Thyroid gland (tissue), 4 donors: ENCODE results near the gene RESF1. TPM values are rescaled to one million over a fixed set of nuclear protein-coding genes. Genes with fewer than 3 reads are reported as not detected.

Experiments
- DNase-seq, 2 donors: peaks; one replicate each; pipeline ENCODE4 v3.0.0-alpha.2; 2019
- H3K27ac ChIP-seq, 3 donors: fragments of 200-600 bp; sonication (generic); 1 replicate in 2 of 3; 2 replicates in 1 of 3; pipeline ENCODE4 v1.5.1; 2016 to 2019; ENCODE audit warnings: mild to moderate bottlenecking in 1 of 3, moderate library complexity in 1 of 3
- H3K27me3 ChIP-seq: fragments of 200-600 bp; sonication (generic); one replicate; pipeline ENCODE4 v1.5.1; 2019
- H3K36me3 ChIP-seq, 2 donors: fragments of 200-600 bp; sonication (generic); one replicate each; pipeline ENCODE4 v1.5.1; 2016 to 2019
- H3K4me1 ChIP-seq, 2 donors: fragments of 200-600 bp; sonication (generic); one replicate each; pipeline ENCODE4 v1.5.1; 2017 to 2019
- H3K4me3 ChIP-seq, 3 donors: fragments of 200-600 bp; sonication (generic); replicated peaks in 1 of 3; 1 replicate in 2 of 3; 2 replicates in 1 of 3; pipeline ENCODE4 v1.5.1; 2016; ENCODE audit warnings: mild to moderate bottlenecking in 1 of 3
- H3K9me3 ChIP-seq: fragments of 200-600 bp; sonication (generic); one replicate; pipeline ENCODE4 v1.5.1; 2017
- CTCF ChIP-seq, 6 experiments: fragments of 200-600 bp in 3 of 6; fragments of 450-650 bp in 3 of 6; sonication (generic) in 3 of 6; IDR thresholded peaks; one replicate each; pipeline ENCODE4 v1.5.1; 2016 to 2019; ENCODE audit warnings: antibody characterized with exemption in 6 of 6, mild to moderate bottlenecking in 2 of 6, inconsistent platforms in 1 of 6, moderate library complexity in 1 of 6
- POLR2A ChIP-seq, 2 donors: fragments of 450-650 bp; IDR thresholded peaks; one replicate each; pipeline ENCODE4 v1.6.1; 2017; ENCODE audit warnings: antibody characterized with exemption in 2 of 2, mild to moderate bottlenecking in 2 of 2, moderate library complexity in 1 of 2
- WGBS, 2 donors: methylation state at CpG; one replicate each; pipeline ENCODE4 v1.1.5; 2017; 5-methylcytosine and 5-hydroxymethylcytosine counted together
- intact Hi-C: fragments of 100-400 bp; cut with DNase I; formaldehyde crosslinking; loops from one replicate; pipeline ENCODE4 v1.15.1; 2023
- total RNA-seq, 4 donors: library from RNA; depleted of rRNA; stranded (reverse); fragments of >200 nt; gene quantifications; one replicate each; pipeline ENCODE4 v1.2.3, GENCODE V29; 2016

Gene RESF1
- total RNA-seq, 4 donors from 2014 or later, result 62.5 to 75.1 (median 63.3) TPM

- H3K9me3 ChIP-seq, result no peaks in the 10 kb centered on the region
- H3K4me3 ChIP-seq, result no peak overlapping the region
- TF ChIP-seq POLR2A (IDR thresholded peaks at IDR 0.05) (no peak), CTCF (IDR thresholded peaks at IDR 0.05) (no peak)
- WGBS, 2 donors, result 57 to 62% methylated on average over 15 of the region's 15 CpGs
- intact Hi-C loops, result no loop called here
- peak; percentile 70 to 79 for DNase-seq
- peaks cover 6 to 15% of the 10 kb centered on the region in 2 donors for H3K4me1 ChIP-seq
- peak overlapping the region; percentile 57 to 80 (median 60) for H3K27ac ChIP-seq
- no peaks in the 10 kb centered on the region for H3K36me3 ChIP-seq
- H3K27me3 ChIP-seq, result no peaks in the 10 kb centered on the region
These were observed 30.6 kb downstream of the RESF1 start for GRCh38 chr12:31989571-31990362.

- Histone ChIP-seq H3K4me1 (peaks cover 6 to 15% of the 10 kb centered on the region in 2 donors), H3K27ac (peak overlapping the region in 2 of 3 donors; percentile 60 to 80), H3K4me3 (no peak overlapping the region), H3K27me3 (no peaks in the 10 kb centered on the region), H3K9me3 (no peaks in the 10 kb centered on the region), H3K36me3 (peaks cover 0 to 2% of the 10 kb centered on the region in 2 donors)
- TF ChIP-seq POLR2A (IDR thresholded peaks at IDR 0.05) (no peak), CTCF (IDR thresholded peaks at IDR 0.05) (no peak)
- WGBS, 2 donors, result 75 to 83% methylated on average over 1 of the region's 1 CpG
- intact Hi-C loops, result no loop called here
- no peak for DNase-seq
These were observed 31.9 kb downstream of the RESF1 start for GRCh38 chr12:31991146-31991545.

GRCh38 chr12:31991815-31992214 lies 32.6 kb downstream of the RESF1 start:
- TF ChIP-seq POLR2A (IDR thresholded peaks at IDR 0.05) (no peak), CTCF (IDR thresholded peaks at IDR 0.05) (no peak)
- no peak for DNase-seq
- Histone ChIP-seq H3K36me3 (peaks cover 1 to 9% of the 10 kb centered on the region in 2 donors), H3K9me3 (no peaks in the 10 kb centered on the region), H3K27me3 (no peaks in the 10 kb centered on the region), H3K4me1 (peaks cover 6 to 15% of the 10 kb centered on the region in 2 donors), H3K27ac (no peak overlapping the region), H3K4me3 (no peak overlapping the region)
- intact Hi-C loops, result no loop called here
- WGBS, 2 donors, result 95 to 98% methylated on average over 2 of the region's 2 CpGs

GRCh38 chr12:31999692-32000091 lies 40.5 kb downstream of the RESF1 start:
- no peaks in the 10 kb centered on the region for H3K27me3 ChIP-seq
- H3K27ac ChIP-seq, result no peak overlapping the region
- 91 to 98% methylated on average over 6 of the region's 6 CpGs for WGBS, 2 donors
- H3K36me3 ChIP-seq, result peaks cover 21 to 32% of the 10 kb centered on the region in 2 donors
- H3K4me3 ChIP-seq, result no peak overlapping the region
- no peak for DNase-seq
- no peak for TF ChIP-seq POLR2A (IDR thresholded peaks at IDR 0.05)
- no peak for TF ChIP-seq CTCF (IDR thresholded peaks at IDR 0.05)
- no peaks in the 10 kb centered on the region for H3K4me1 ChIP-seq
- no peaks in the 10 kb centered on the region for H3K9me3 ChIP-seq
- intact Hi-C loops, result no loop called here

GRCh38 chr12:32000373-32001005 lies 41.3 kb downstream of the RESF1 start:
- H3K27me3 ChIP-seq, result no peaks in the 10 kb centered on the region
- DNase-seq, result no peak
- TF ChIP-seq CTCF (IDR thresholded peaks at IDR 0.05), result no peak
- TF ChIP-seq POLR2A (IDR thresholded peaks at IDR 0.05), result no peak
- intact Hi-C loops, result no loop called here
- H3K36me3 ChIP-seq, result peaks cover 21 to 32% of the 10 kb centered on the region in 2 donors
- WGBS, 2 donors, result 93 to 94% methylated on average over 7 of the region's 7 CpGs
- no peaks in the 10 kb centered on the region for H3K4me1 ChIP-seq
- H3K9me3 ChIP-seq, result no peaks in the 10 kb centered on the region
- no peak overlapping the region for H3K4me3 ChIP-seq
- H3K27ac ChIP-seq, result no peak overlapping the region
